Lung (tissue), 12 donors: ENCODE measurements around the gene RCVRN. TPM values are rescaled to one million over a fixed set of nuclear protein-coding genes. Genes with fewer than 3 reads are reported as not detected.

ENCODE experiments used
- ATAC-seq: fragments of 200-7000 bp; cut with Tn5 transposase; one replicate; pipeline ENCODE4 v1.9.1; 2020; ENCODE audit warnings: moderate number of reproducible peaks; ENCODE audit not compliant: insufficient read depth, low FRiP score
- DNase-seq, 3 donors: peaks; one replicate each; pipeline ENCODE4 v3.0.0-alpha.2; 2013 to 2017
- H3K27ac ChIP-seq, 2 donors: one replicate each; pipeline ENCODE4 v1.5.1; 2013; ENCODE audit warnings: mild to moderate bottlenecking in 2 of 2, moderate library complexity in 2 of 2, control low read depth in 1 of 2, inconsistent platforms in 1 of 2, low read depth in 1 of 2, low read length in 1 of 2
- H3K27me3 ChIP-seq, 3 donors: one replicate each; pipeline ENCODE4 v1.5.1; 2013; ENCODE audit warnings: low read length in 2 of 3; ENCODE audit not compliant: control insufficient read depth in 3 of 3, insufficient read depth in 3 of 3
- H3K36me3 ChIP-seq, 4 donors: one replicate each; pipeline ENCODE4 v1.5.1; 2013; ENCODE audit warnings: low read length in 4 of 4, mild to moderate bottlenecking in 1 of 4, moderate library complexity in 1 of 4; ENCODE audit not compliant: control insufficient read depth in 4 of 4, insufficient read depth in 4 of 4
- H3K4me1 ChIP-seq, 5 donors: one replicate each; pipeline ENCODE4 v1.5.1; 2013; ENCODE audit warnings: low read length in 5 of 5, mild to moderate bottlenecking in 2 of 5, moderate library complexity in 1 of 5; ENCODE audit not compliant: control insufficient read depth in 5 of 5, insufficient read depth in 5 of 5
- H3K4me3 ChIP-seq: one replicate; pipeline ENCODE4 v1.5.1; 2013; ENCODE audit warnings: mild to moderate bottlenecking, control low read depth, moderate library complexity
- H3K9ac ChIP-seq, 2 donors: one replicate each; pipeline ENCODE4 v1.5.1; 2013; ENCODE audit warnings: low read length in 2 of 2, control low read depth in 1 of 2; ENCODE audit not compliant: insufficient read depth in 1 of 2
- H3K9me3 ChIP-seq, 4 donors: one replicate each; pipeline ENCODE4 v1.5.1; 2013; ENCODE audit warnings: low read length in 3 of 4, mild to moderate bottlenecking in 1 of 4, moderate library complexity in 1 of 4; ENCODE audit not compliant: control insufficient read depth in 4 of 4, insufficient read depth in 3 of 4
- CTCF ChIP-seq: IDR thresholded peaks from 2 replicates; pipeline ENCODE4 v1.5.1; 2012; ENCODE audit warnings: mild to moderate bottlenecking; ENCODE audit errors: control extremely low read depth, extremely low read depth
- whole genome bisulfite sequencing, 2 donors: extraction: QIAGEN DNeasy Blood & Tissue Kit; methylation state at CpG; one replicate each; pipeline ENCODE4 v1.1.7; 2013; 5-methylcytosine and 5-hydroxymethylcytosine counted together
- polyA plus RNA-seq, 2 donors: library from polyadenylated mRNA; stranded (reverse); fragments of 200-250 nt; gene quantifications; one replicate each; pipeline ENCODE4 v1.2.1, GENCODE V29; 2013
- total RNA-seq, 2 donors: library from RNA; depleted of rRNA in 1 of 2; stranded (reverse); fragments of >200 nt in 1 of 2; gene quantifications; one replicate each; pipeline ENCODE4 v1.2.1, GENCODE V29; 2014 to 2021
- donor health status: control.
- donor health status: control.
- donor health status: Bipolar disorder and iron deficiency.
- donor health status: healthy.
- donor health status: DM: yes; HTN: yes; CAD: no.

Gene RCVRN
- total and polyA plus RNA-seq, 4 donors = 0.09 to 0.31 (median 0.24) TPM; not detected in 1

GRCh38 chr17:9862949-9863348 is 42.1 kb downstream of the RCVRN start:
- Histone ChIP-seq H3K4me1 (peaks cover 0 to 2% (median 0%) of the 10 kb centered on the region in 5 donors), H3K9ac (no peak overlapping the region), H3K27ac (no peak overlapping the region), H3K9me3 (peaks cover 0 to 11% (median 3%) of the 10 kb centered on the region in 4 donors), H3K4me3 (no peak overlapping the region), H3K36me3 (no peaks in the 10 kb centered on the region), H3K27me3 (no peaks in the 10 kb centered on the region)
- ATAC-seq (no peak), DNase-seq (no peak)
- no peak for TF ChIP-seq CTCF
- 71 to 78% methylated on average over 4 of the region's 4 CpGs for WGBS, 2 donors

GRCh38 chr17:9862220-9862619 is 42.9 kb downstream of the RCVRN start:
- H3K4me1 ChIP-seq = peaks cover 0 to 2% (median 0%) of the 10 kb centered on the region in 5 donors
- H3K4me3 ChIP-seq = no peak overlapping the region
- WGBS, 2 donors = 69 to 95% methylated on average over 1 of the region's 1 CpG
- TF ChIP-seq CTCF = no peak
- no peaks in the 10 kb centered on the region for H3K36me3 ChIP-seq
- H3K27me3 ChIP-seq = no peaks in the 10 kb centered on the region
- DNase-seq (no peak), ATAC-seq (no peak)
- H3K9ac ChIP-seq = no peak overlapping the region
- no peak overlapping the region for H3K27ac ChIP-seq
- peaks cover 0 to 15% (median 5%) of the 10 kb centered on the region in 4 donors for H3K9me3 ChIP-seq

- H3K36me3 ChIP-seq = no peaks in the 10 kb centered on the region
- H3K27ac ChIP-seq = no peak overlapping the region
- DNase-seq = no peak
- H3K9me3 ChIP-seq = peaks cover 0 to 15% (median 5%) of the 10 kb centered on the region in 4 donors
- peaks cover 0 to under 1% (median 0%) of the 10 kb centered on the region in 5 donors for H3K4me1 ChIP-seq
- TF ChIP-seq CTCF = no peak
- H3K9ac ChIP-seq = no peak overlapping the region
- no peak for ATAC-seq
- no peaks in the 10 kb centered on the region for H3K27me3 ChIP-seq
- no peak overlapping the region for H3K4me3 ChIP-seq
- WGBS, 2 donors = 75 to 87% methylated on average over 7 of the region's 7 CpGs
Observed at GRCh38 chr17:9860851-9861250, 44.2 kb downstream of the RCVRN start.

- ATAC-seq = no peak
- 92 to 96% methylated on average over 5 of the region's 5 CpGs for WGBS, 2 donors
Observed at GRCh38 chr17:9859781-9860180, 45.3 kb downstream of the RCVRN start.

More at GRCh38 chr17:9859781-9860180, 45.3 kb downstream of the RCVRN start:
- H3K27ac ChIP-seq = no peak overlapping the region
- no peak for DNase-seq
- no peak for TF ChIP-seq CTCF
- H3K4me3 ChIP-seq = no peak overlapping the region
- no peaks in the 10 kb centered on the region for H3K27me3 ChIP-seq
- peaks cover 0 to 16% (median 5%) of the 10 kb centered on the region in 4 donors for H3K9me3 ChIP-seq
- H3K9ac ChIP-seq = no peak overlapping the region
- no peaks in the 10 kb centered on the region for H3K4me1 ChIP-seq
- H3K36me3 ChIP-seq = no peaks in the 10 kb centered on the region
